Measurements from ENCODE around the gene SYT2.
"Not testable (repeated sequence)": the region's sequence is repeated elsewhere in the genome, so short reads cannot be mapped to it uniquely, and the experiment has no call there.

The SYT2 gene

DNA sequence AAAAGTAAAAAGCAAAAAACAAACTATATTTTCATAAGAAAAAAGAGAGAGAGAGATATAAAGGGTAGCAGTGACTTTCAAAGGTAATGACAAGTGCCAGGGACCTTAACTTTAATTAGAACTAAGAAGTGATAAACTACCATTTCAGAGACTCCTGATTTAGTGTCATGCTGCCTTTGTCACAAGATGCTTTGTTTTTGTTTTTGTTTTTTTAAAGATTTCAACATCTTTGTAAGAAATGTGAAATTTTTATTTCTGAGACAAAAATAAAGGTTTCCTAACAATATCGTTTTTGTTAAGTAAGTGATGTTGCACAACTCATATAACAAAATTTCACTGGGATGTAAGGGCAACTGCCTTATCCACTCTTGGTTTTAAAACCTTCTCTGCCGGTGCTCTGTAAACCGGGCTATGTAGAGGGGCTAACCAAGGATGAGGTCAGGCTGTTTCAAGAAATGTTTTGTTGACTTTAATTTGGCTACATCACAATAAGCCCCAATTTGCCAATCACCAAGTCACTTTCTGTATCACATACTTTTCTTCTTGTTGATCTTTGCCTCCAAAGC lies 35.2 kb upstream of the SYT2 start:
- H3K4me3 ChIP-seq (replicated peaks; ENCODE audit: low read depth, low read length) = no peak overlapping the region
- TF ChIP-seq, protein P1, sequence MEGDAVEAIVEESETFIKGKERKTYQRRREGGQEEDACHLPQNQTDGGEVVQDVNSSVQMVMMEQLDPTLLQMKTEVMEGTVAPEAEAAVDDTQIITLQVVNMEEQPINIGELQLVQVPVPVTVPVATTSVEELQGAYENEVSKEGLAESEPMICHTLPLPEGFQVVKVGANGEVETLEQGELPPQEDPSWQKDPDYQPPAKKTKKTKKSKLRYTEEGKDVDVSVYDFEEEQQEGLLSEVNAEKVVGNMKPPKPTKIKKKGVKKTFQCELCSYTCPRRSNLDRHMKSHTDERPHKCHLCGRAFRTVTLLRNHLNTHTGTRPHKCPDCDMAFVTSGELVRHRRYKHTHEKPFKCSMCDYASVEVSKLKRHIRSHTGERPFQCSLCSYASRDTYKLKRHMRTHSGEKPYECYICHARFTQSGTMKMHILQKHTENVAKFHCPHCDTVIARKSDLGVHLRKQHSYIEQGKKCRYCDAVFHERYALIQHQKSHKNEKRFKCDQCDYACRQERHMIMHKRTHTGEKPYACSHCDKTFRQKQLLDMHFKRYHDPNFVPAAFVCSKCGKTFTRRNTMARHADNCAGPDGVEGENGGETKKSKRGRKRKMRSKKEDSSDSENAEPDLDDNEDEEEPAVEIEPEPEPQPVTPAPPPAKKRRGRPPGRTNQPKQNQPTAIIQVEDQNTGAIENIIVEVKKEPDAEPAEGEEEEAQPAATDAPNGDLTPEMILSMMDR (IDR thresholded peaks at IDR 0.05; ENCODE audit: low read depth, low read length, missing control alignments) = no peak
- no peak for DNase-seq (ENCODE audit: extremely low read depth, low read depth)

- H3K4me3 ChIP-seq (replicated peaks; ENCODE audit: low read depth, low read length); DNase-seq (ENCODE audit: extremely low read depth, low read depth): not testable (repeated sequence)
Observed at GRCh38 chr1:202744770-202745169, 34.5 kb upstream of the SYT2 start.

DNA sequence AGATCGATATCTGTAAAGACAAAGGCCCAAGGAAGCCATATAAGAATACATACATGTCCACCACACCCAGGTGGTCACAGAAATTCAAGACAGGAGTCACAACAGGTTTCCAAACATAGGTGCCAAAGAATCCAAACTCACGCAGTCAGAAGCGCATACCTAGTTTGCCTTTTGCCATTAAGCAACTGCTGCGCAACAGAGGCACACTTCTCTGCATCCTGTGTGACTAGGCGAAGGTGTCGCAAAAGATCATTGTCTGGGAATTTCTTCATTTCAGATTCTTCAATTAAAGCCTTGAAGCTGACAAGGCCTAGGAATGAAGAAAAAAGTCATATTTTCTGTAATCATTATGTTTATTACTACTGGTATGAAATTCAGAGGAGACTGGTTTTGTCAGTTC lies 32.2 kb upstream of the SYT2 start:
- DNase-seq (ENCODE audit: extremely low read depth, low read depth) = no peak
- TF ChIP-seq, protein P1 (IDR thresholded peaks at IDR 0.05; ENCODE audit: low read depth, low read length, missing control alignments) = no peak
- H3K4me3 ChIP-seq (replicated peaks; ENCODE audit: low read depth, low read length) = no peak overlapping the region

GRCh38 chr1:202733251-202733650 lies 23.0 kb upstream of the SYT2 start:
- H3K4me3 ChIP-seq (replicated peaks; ENCODE audit: low read depth, low read length) = no peak overlapping the region
- TF ChIP-seq, protein P1 (IDR thresholded peaks at IDR 0.05; ENCODE audit: low read depth, low read length, missing control alignments) = no peak
- no peak for DNase-seq (ENCODE audit: extremely low read depth, low read depth)

DNA sequence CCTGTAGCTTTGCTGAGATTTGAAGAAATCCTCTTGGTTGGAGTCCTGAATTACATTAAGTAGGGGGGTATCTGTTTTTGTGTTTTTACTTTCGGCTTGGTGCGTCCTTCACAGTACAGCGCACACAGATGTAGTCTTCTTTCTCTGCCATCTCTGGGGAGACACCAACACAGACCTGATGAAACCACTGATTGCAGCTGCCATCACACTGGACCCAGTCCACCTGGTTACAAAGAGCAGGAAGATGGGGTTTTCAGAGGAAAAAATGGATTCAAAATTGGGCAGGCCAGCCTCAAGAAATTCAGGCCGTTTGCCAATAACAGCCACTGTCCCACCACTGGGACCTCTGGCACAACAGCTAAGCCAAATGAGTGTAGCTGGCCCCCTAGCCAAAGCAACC lies 18.7 kb upstream of the SYT2 start:
- DNase-seq (ENCODE audit: extremely low read depth, low read depth) = no peak
- TF ChIP-seq, protein P1 (IDR thresholded peaks at IDR 0.05; ENCODE audit: low read depth, low read length, missing control alignments) = no peak
- H3K4me3 ChIP-seq (replicated peaks; ENCODE audit: low read depth, low read length) = no peak overlapping the region

DNA sequence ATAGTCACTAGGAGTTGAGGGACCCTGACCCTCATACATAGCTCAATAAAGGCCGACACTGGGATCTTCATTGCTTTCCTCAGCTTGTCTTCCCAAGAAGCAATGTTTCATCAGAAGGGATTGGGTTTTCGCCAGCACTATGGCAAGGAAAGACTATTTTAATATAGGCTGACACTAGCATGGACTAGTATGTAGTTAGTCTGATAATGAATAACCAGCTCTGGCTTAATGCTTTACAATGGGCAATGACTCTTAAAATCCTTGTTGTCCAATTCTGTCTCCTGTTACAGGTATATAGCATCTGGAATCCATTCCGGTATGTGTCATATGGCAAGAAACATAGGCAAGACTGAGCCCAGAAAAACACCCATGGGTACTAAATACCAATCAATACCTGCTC lies 15.3 kb upstream of the SYT2 start:
- TF ChIP-seq, protein P1 (IDR thresholded peaks at IDR 0.05; ENCODE audit: low read depth, low read length, missing control alignments) = no peak
- DNase-seq (ENCODE audit: extremely low read depth, low read depth) = no peak

DNA sequence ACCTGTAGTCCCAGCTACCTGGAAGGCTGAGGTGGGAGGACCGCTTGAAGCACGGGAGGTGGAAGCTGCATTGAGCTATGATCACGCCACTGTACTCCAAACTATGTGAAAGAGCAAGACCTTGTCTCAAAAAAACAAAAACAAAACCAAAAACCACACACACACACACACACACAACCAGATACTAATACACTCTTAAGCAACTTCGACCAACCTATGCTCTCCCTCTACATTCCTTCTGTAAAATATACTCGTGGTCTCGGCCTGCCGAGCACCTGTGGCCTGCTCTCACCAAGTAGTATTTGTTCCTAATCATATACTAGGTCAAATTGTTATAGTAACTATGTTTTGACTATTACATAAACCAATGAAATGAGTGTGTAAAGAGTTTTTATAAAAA lies 13.5 kb upstream of the SYT2 start:
- TF ChIP-seq, protein P1 (IDR thresholded peaks at IDR 0.05; ENCODE audit: low read depth, low read length, missing control alignments) = no peak
- H3K4me3 ChIP-seq (replicated peaks; ENCODE audit: low read depth, low read length) = no peak overlapping the region
- DNase-seq (ENCODE audit: extremely low read depth, low read depth) = no peak

More for the DNA sequence above, 15.3 kb upstream of the SYT2 start:
- H3K4me3 ChIP-seq (replicated peaks; ENCODE audit: low read depth, low read length) = no peak overlapping the region

DNA sequence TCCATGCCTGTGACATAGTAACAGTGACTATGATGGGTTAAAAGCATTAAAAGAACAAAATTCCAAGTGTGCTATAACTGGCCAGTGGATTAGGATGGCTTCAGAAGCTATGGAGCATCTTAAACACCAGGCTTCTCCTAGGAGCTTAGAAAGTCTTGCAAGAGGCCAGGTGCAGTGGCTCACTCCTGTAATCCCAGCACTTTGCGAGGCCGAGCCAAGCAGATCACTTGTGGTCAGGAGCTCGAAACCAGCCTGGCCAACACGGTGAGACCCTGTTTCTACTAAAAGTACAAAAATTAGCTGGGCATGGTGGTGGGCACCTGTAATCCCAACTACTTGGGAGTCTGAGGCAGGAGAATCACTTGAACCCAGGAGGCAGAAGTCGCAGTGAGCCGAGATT lies 12.8 kb upstream of the SYT2 start:
- not testable (repeated sequence) for H3K4me3 ChIP-seq (replicated peaks; ENCODE audit: low read depth, low read length); DNase-seq (ENCODE audit: extremely low read depth, low read depth)

Measured in HFF-Myc (cell line).